ENCODE measurements around the gene MYO1A. TPM values are rescaled to one million over a fixed set of nuclear protein-coding genes. Genes with fewer than 3 reads are reported as not detected.

MYO1A gene
- total and polyA plus RNA-seq, 2 of the 13 experiments (the other 11 are each of a cell fraction or from before 2014, with no cell fraction given): 5.3 to 6.0 TPM

DNA sequence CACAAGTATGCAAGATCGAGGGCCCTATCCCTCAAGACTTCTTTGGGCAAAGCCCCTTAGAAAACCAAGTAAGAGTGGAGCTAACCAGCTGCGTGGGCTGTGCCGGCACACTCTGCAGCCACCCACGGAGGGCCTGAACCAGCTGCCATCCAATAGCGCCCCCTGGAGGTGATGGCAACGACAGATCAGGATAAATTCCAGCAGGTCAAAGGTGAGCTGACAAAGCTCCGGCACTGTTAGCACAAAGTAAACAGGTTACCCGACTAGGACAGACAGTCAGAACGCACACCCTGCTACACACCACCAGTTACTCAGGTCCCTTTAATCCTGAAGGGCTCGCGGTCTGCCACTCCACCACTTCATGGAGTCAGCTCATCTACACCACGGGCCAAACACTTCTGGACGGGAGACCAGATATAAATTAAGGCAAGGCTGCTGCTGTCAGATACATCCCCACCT is 48.5 kb downstream of the MYO1A start (continued):
- peak; percentile 94 for TF ChIP-seq NR2C2 (CRISPR knock-in tag; IDR thresholded peaks at IDR 0.05; ENCODE audit: borderline replicate concordance)
- TF ChIP-seq, protein P1, sequence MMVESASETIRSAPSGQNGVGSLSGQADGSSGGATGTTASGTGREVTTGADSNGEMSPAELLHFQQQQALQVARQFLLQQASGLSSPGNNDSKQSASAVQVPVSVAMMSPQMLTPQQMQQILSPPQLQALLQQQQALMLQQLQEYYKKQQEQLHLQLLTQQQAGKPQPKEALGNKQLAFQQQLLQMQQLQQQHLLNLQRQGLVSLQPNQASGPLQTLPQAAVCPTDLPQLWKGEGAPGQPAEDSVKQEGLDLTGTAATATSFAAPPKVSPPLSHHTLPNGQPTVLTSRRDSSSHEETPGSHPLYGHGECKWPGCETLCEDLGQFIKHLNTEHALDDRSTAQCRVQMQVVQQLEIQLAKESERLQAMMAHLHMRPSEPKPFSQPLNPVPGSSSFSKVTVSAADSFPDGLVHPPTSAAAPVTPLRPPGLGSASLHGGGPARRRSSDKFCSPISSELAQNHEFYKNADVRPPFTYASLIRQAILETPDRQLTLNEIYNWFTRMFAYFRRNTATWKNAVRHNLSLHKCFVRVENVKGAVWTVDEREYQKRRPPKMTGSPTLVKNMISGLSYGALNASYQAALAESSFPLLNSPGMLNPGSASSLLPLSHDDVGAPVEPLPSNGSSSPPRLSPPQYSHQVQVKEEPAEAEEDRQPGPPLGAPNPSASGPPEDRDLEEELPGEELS (CRISPR knock-in tag; IDR thresholded peaks at IDR 0.05): peak; percentile 83
- no peak for TF ChIP-seq HOXA5 (CRISPR knock-in tag; IDR thresholded peaks at IDR 0.05)
- TF ChIP-seq ZNF230 (CRISPR knock-in tag; IDR thresholded peaks at IDR 0.05): no peak
- TF ChIP-seq, protein P2, sequence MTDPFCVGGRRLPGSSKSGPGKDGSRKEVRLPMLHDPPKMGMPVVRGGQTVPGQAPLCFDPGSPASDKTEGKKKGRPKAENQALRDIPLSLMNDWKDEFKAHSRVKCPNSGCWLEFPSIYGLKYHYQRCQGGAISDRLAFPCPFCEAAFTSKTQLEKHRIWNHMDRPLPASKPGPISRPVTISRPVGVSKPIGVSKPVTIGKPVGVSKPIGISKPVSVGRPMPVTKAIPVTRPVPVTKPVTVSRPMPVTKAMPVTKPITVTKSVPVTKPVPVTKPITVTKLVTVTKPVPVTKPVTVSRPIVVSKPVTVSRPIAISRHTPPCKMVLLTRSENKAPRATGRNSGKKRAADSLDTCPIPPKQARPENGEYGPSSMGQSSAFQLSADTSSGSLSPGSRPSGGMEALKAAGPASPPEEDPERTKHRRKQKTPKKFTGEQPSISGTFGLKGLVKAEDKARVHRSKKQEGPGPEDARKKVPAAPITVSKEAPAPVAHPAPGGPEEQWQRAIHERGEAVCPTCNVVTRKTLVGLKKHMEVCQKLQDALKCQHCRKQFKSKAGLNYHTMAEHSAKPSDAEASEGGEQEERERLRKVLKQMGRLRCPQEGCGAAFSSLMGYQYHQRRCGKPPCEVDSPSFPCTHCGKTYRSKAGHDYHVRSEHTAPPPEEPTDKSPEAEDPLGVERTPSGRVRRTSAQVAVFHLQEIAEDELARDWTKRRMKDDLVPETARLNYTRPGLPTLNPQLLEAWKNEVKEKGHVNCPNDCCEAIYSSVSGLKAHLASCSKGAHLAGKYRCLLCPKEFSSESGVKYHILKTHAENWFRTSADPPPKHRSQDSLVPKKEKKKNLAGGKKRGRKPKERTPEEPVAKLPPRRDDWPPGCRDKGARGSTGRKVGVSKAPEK (CRISPR knock-in tag; IDR thresholded peaks at IDR 0.05; ENCODE audit: borderline replicate concordance): no peak
- no peak for TF ChIP-seq NFE2L1 (CRISPR knock-in tag; IDR thresholded peaks at IDR 0.05; ENCODE audit: borderline replicate concordance)
- no peak for TF ChIP-seq JUN (CRISPR knock-in tag; IDR thresholded peaks at IDR 0.05)
- TF ChIP-seq CEBPB (IDR thresholded peaks at IDR 0.05; ENCODE audit: borderline replicate concordance, low read depth, low read length): no peak
- TF ChIP-seq, protein P3, sequence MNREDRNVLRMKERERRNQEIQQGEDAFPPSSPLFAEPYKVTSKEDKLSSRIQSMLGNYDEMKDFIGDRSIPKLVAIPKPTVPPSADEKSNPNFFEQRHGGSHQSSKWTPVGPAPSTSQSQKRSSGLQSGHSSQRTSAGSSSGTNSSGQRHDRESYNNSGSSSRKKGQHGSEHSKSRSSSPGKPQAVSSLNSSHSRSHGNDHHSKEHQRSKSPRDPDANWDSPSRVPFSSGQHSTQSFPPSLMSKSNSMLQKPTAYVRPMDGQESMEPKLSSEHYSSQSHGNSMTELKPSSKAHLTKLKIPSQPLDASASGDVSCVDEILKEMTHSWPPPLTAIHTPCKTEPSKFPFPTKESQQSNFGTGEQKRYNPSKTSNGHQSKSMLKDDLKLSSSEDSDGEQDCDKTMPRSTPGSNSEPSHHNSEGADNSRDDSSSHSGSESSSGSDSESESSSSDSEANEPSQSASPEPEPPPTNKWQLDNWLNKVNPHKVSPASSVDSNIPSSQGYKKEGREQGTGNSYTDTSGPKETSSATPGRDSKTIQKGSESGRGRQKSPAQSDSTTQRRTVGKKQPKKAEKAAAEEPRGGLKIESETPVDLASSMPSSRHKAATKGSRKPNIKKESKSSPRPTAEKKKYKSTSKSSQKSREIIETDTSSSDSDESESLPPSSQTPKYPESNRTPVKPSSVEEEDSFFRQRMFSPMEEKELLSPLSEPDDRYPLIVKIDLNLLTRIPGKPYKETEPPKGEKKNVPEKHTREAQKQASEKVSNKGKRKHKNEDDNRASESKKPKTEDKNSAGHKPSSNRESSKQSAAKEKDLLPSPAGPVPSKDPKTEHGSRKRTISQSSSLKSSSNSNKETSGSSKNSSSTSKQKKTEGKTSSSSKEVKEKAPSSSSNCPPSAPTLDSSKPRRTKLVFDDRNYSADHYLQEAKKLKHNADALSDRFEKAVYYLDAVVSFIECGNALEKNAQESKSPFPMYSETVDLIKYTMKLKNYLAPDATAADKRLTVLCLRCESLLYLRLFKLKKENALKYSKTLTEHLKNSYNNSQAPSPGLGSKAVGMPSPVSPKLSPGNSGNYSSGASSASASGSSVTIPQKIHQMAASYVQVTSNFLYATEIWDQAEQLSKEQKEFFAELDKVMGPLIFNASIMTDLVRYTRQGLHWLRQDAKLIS (CRISPR knock-in tag; IDR thresholded peaks at IDR 0.05): no peak
- TF ChIP-seq ATM (IDR thresholded peaks at IDR 0.05; ENCODE audit: borderline replicate concordance): no peak
- no peak for TF ChIP-seq KMT2A (CRISPR knock-in tag; IDR thresholded peaks at IDR 0.05)
- no peak for TF ChIP-seq ZNF674 (CRISPR knock-in tag; IDR thresholded peaks at IDR 0.05; ENCODE audit: low read depth)
- TF ChIP-seq ZNF160 (CRISPR knock-in tag; IDR thresholded peaks at IDR 0.05): no peak
- no peak for TF ChIP-seq U2AF1 (optimal IDR thresholded peaks at IDR 0.05; ENCODE audit: low read depth, low read length)
- TF ChIP-seq ISX (CRISPR knock-in tag; conservative IDR thresholded peaks at IDR 0.05): no peak
- TF ChIP-seq, protein P4, sequence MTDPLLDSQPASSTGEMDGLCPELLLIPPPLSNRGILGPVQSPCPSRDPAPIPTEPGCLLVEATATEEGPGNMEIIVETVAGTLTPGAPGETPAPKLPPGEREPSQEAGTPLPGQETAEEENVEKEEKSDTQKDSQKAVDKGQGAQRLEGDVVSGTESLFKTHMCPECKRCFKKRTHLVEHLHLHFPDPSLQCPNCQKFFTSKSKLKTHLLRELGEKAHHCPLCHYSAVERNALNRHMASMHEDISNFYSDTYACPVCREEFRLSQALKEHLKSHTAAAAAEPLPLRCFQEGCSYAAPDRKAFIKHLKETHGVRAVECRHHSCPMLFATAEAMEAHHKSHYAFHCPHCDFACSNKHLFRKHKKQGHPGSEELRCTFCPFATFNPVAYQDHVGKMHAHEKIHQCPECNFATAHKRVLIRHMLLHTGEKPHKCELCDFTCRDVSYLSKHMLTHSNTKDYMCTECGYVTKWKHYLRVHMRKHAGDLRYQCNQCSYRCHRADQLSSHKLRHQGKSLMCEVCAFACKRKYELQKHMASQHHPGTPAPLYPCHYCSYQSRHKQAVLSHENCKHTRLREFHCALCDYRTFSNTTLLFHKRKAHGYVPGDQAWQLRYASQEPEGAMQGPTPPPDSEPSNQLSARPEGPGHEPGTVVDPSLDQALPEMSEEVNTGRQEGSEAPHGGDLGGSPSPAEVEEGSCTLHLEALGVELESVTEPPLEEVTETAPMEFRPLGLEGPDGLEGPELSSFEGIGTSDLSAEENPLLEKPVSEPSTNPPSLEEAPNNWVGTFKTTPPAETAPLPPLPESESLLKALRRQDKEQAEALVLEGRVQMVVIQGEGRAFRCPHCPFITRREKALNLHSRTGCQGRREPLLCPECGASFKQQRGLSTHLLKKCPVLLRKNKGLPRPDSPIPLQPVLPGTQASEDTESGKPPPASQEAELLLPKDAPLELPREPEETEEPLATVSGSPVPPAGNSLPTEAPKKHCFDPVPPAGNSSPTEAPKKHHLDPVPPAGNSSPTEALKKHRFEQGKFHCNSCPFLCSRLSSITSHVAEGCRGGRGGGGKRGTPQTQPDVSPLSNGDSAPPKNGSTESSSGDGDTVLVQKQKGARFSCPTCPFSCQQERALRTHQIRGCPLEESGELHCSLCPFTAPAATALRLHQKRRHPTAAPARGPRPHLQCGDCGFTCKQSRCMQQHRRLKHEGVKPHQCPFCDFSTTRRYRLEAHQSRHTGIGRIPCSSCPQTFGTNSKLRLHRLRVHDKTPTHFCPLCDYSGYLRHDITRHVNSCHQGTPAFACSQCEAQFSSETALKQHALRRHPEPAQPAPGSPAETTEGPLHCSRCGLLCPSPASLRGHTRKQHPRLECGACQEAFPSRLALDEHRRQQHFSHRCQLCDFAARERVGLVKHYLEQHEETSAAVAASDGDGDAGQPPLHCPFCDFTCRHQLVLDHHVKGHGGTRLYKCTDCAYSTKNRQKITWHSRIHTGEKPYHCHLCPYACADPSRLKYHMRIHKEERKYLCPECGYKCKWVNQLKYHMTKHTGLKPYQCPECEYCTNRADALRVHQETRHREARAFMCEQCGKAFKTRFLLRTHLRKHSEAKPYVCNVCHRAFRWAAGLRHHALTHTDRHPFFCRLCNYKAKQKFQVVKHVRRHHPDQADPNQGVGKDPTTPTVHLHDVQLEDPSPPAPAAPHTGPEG (CRISPR knock-in tag; IDR thresholded peaks at IDR 0.05): no peak

All from HepG2 (cell line).